Osteoblast (primary cell): ENCODE results near the gene OSM. TPM values are rescaled to one million over a fixed set of nuclear protein-coding genes. Genes with fewer than 3 reads are reported as not detected.
A peak's percentile ranks its signal among the peaks of the same experiment; 100 is the strongest.

ENCODE experiments used
- DNase-seq: peaks from one replicate; pipeline ENCODE4 v3.0.0; 2011; ENCODE audit warnings: low spot score, mixed read lengths; ENCODE audit not compliant: insufficient read length; ENCODE audit errors: missing footprints
- H2AFZ ChIP-seq: 2 replicates; pipeline ENCODE4 v1.6.0; 2011; ENCODE audit warnings: mild to moderate bottlenecking, low read length
- H3K27ac ChIP-seq: 2 replicates; pipeline ENCODE4 v1.5.1; 2011; ENCODE audit warnings: mild to moderate bottlenecking, low read depth, low read length, moderate library complexity
- H3K27me3 ChIP-seq: 2 replicates; pipeline ENCODE4 v1.6.0; 2012; ENCODE audit warnings: mild to moderate bottlenecking, control low read depth, inconsistent platforms, low read length, moderate library complexity; ENCODE audit not compliant: insufficient read depth
- H3K36me3 ChIP-seq: 2 replicates; pipeline ENCODE4 v1.5.1; 2011; ENCODE audit warnings: mild to moderate bottlenecking, low read length, control low read depth, moderate library complexity; ENCODE audit not compliant: insufficient read depth
- H3K4me1 ChIP-seq: 2 replicates; pipeline ENCODE4 v1.5.1; 2011; ENCODE audit warnings: mild to moderate bottlenecking, low read length, control low read depth, moderate library complexity; ENCODE audit not compliant: insufficient read depth
- H3K4me2 ChIP-seq: 2 replicates; pipeline ENCODE4 v1.6.0; 2011; ENCODE audit warnings: mild to moderate bottlenecking, low read length; ENCODE audit not compliant: insufficient read depth
- H3K4me3 ChIP-seq: fragments of 200-600 bp; sonication (generic); 3 replicates; pipeline ENCODE4 v1.5.1; 2012; ENCODE audit warnings: mild to moderate bottlenecking, low read length, inconsistent platforms; ENCODE audit not compliant: insufficient read depth
- H3K79me2 ChIP-seq: 2 replicates; pipeline ENCODE4 v1.6.0; 2012; ENCODE audit warnings: mild to moderate bottlenecking, low read length, control low read depth, inconsistent platforms; ENCODE audit not compliant: insufficient read depth
- H3K9me3 ChIP-seq: 2 replicates; pipeline ENCODE4 v1.5.1; 2011; ENCODE audit warnings: low read depth, low read length, control low read depth
- H4K20me1 ChIP-seq: 2 replicates; pipeline ENCODE4 v1.6.0; 2012; ENCODE audit warnings: mild to moderate bottlenecking, low read length, control low read depth; ENCODE audit not compliant: insufficient read depth
- CTCF ChIP-seq: IDR thresholded peaks from 2 replicates; pipeline ENCODE4 v1.5.1; 2011; ENCODE audit warnings: mild to moderate bottlenecking, low read depth, low read length, moderate library complexity; ENCODE audit errors: extremely low read depth
- total RNA-seq: library from RNA; depleted of rRNA; stranded (reverse); fragments of >200 nt; gene quantifications from 2 replicates; pipeline ENCODE4 v1.2.3, GENCODE V29; 2012

Gene OSM
- total RNA-seq, 1 donor, result not detected

- Histone ChIP-seq H3K4me1 (peaks cover 27% of the 10 kb centered on the region), H3K27me3 (no peaks in the 10 kb centered on the region), H3K27ac (peak overlapping the region; percentile 6), H3K36me3 (peaks cover 36% of the 10 kb centered on the region), H3K79me2 (peaks cover 3% of the 10 kb centered on the region), H3K9me3 (no peaks in the 10 kb centered on the region), H3K4me3 (no peak overlapping the region), H4K20me1 (peaks cover 29% of the 10 kb centered on the region), H3K4me2 (no peak overlapping the region), H2AFZ (no peak overlapping the region)
- peak; percentile 22 for DNase-seq
- TF ChIP-seq CTCF, result no peak
These were observed 24.6 kb upstream of the OSM start for GRCh38 chr22:30291058-30291892.

- no peak for TF ChIP-seq CTCF
- Histone ChIP-seq H4K20me1 (peaks cover 25% of the 10 kb centered on the region), H3K27ac (peak overlapping the region; percentile 6), H2AFZ (no peak overlapping the region), H3K36me3 (peaks cover 29% of the 10 kb centered on the region), H3K27me3 (no peaks in the 10 kb centered on the region), H3K4me2 (peak overlapping the region; percentile 84), H3K4me3 (peak overlapping the region; percentile 90), H3K9me3 (no peaks in the 10 kb centered on the region), H3K79me2 (no peaks in the 10 kb centered on the region), H3K4me1 (peaks cover 27% of the 10 kb centered on the region)
- peak; percentile 95 for DNase-seq
These were observed 23.8 kb upstream of the OSM start for GRCh38 chr22:30290342-30291057.

- Histone ChIP-seq H3K4me2 (peak overlapping the region; percentile 84), H3K27me3 (no peaks in the 10 kb centered on the region), H2AFZ (no peak overlapping the region), H4K20me1 (peaks cover 25% of the 10 kb centered on the region), H3K27ac (peak overlapping the region; percentile 6), H3K9me3 (no peaks in the 10 kb centered on the region), H3K4me1 (peaks cover 27% of the 10 kb centered on the region), H3K36me3 (peaks cover 27% of the 10 kb centered on the region), H3K79me2 (no peaks in the 10 kb centered on the region), H3K4me3 (peak overlapping the region; percentile 90)
- DNase-seq, result no peak
- TF ChIP-seq CTCF, result no peak
These were observed 23.3 kb upstream of the OSM start for GRCh38 chr22:30289980-30290313.
